ENCODE data around the gene TIAM2.

- TF ChIP-seq POLR2A (IDR thresholded peaks at IDR 0.05; ENCODE audit: low read depth, low read length) (no peak), POLR2AphosphoS5 (IDR thresholded peaks at IDR 0.05; ENCODE audit: low read depth, low read length) (no peak)
Measured at GRCh38 chr6:155263373-155264063, 268.4 kb downstream of the TIAM2 start, which contains the start of gene CLDN20.

Measured in GM12892 (cell line).